BE2C (cell line): ENCODE data around the gene PGAM1.
"Not testable (repeated sequence)": the region's sequence is repeated elsewhere in the genome, so short reads cannot be mapped to it uniquely, and the experiment has no call there.

Source experiments
- DNase-seq: peaks from one replicate; pipeline ENCODE4 v3.0.0-alpha.2; 2020
- H3K27me3 ChIP-seq: fragments of 250-450 bp; sonication (Bioruptor Pico); 2 replicates; pipeline ENCODE4 v1.5.1; 2020; ENCODE audit warnings: mild to moderate bottlenecking
- H3K36me3 ChIP-seq: fragments of 250-450 bp; sonication (Bioruptor Pico); 2 replicates; pipeline ENCODE4 v1.5.1; 2020; ENCODE audit warnings: mild to moderate bottlenecking
- H3K4me1 ChIP-seq: fragments of 250-450 bp; sonication (Bioruptor Pico); 2 replicates; pipeline ENCODE4 v1.5.1; 2020
- H3K4me3 ChIP-seq: 2 replicates; pipeline ENCODE4 v1.5.1; 2011; ENCODE audit warnings: low read depth, low read length
- H3K9me3 ChIP-seq: fragments of 250-450 bp; sonication (Bioruptor Pico); 2 replicates; pipeline ENCODE4 v1.5.1; 2020
- CTCF ChIP-seq: IDR thresholded peaks from 2 replicates; pipeline ENCODE4 v1.5.1; 2012; ENCODE audit warnings: mild to moderate bottlenecking, low read depth, low read length

Gene PGAM1

GRCh38 chr10:97406064-97406463 is 19.9 kb upstream of the PGAM1 start:
- Histone ChIP-seq H3K4me1 (no peaks in the 10 kb centered on the region), H3K36me3 (no peaks in the 10 kb centered on the region), H3K4me3 (no peak overlapping the region), H3K27me3 (no peaks in the 10 kb centered on the region), H3K9me3 (no peaks in the 10 kb centered on the region)
- DNase-seq = no peak
- TF ChIP-seq CTCF = no peak

- DNase-seq, H3K4me3 ChIP-seq, H3K27me3 ChIP-seq, H3K4me1 ChIP-seq, H3K9me3 ChIP-seq, H3K36me3 ChIP-seq: not testable (repeated sequence)
These were observed 19.5 kb upstream of the PGAM1 start for GRCh38 chr10:97406483-97406882.

GRCh38 chr10:97407211-97407951 is 18.6 kb upstream of the PGAM1 start:
- Histone ChIP-seq H3K36me3 (no peaks in the 10 kb centered on the region), H3K4me1 (no peaks in the 10 kb centered on the region), H3K4me3 (peak overlapping the region; percentile 46), H3K9me3 (no peaks in the 10 kb centered on the region), H3K27me3 (no peaks in the 10 kb centered on the region)
- peak; percentile 68 for DNase-seq
- TF ChIP-seq CTCF = peak; percentile 83

GRCh38 chr10:97407952-97408248 is 18.1 kb upstream of the PGAM1 start:
- no peak for DNase-seq
- no peaks in the 10 kb centered on the region for H3K4me1 ChIP-seq
- H3K9me3 ChIP-seq = no peaks in the 10 kb centered on the region
- H3K4me3 ChIP-seq = no peak overlapping the region
- H3K36me3 ChIP-seq = no peaks in the 10 kb centered on the region
- H3K27me3 ChIP-seq = no peaks in the 10 kb centered on the region
- TF ChIP-seq CTCF = no peak

GRCh38 chr10:97408496-97408992 is 17.4 kb upstream of the PGAM1 start:
- Histone ChIP-seq H3K4me3 (no peak overlapping the region), H3K36me3 (no peaks in the 10 kb centered on the region), H3K9me3 (no peaks in the 10 kb centered on the region), H3K4me1 (no peaks in the 10 kb centered on the region), H3K27me3 (no peaks in the 10 kb centered on the region)
- TF ChIP-seq CTCF = no peak
- DNase-seq = no peak

- no peaks in the 10 kb centered on the region for H3K36me3 ChIP-seq
- no peak for DNase-seq
- TF ChIP-seq CTCF = no peak
- H3K4me1 ChIP-seq = no peaks in the 10 kb centered on the region
- no peaks in the 10 kb centered on the region for H3K27me3 ChIP-seq
- H3K9me3 ChIP-seq = no peaks in the 10 kb centered on the region
- no peak overlapping the region for H3K4me3 ChIP-seq
These were observed 14.6 kb upstream of the PGAM1 start for GRCh38 chr10:97411406-97411805.
